Brain microvascular endothelial cell (primary cell): ENCODE data around the gene MACROD2.

Source experiments
- DNase-seq: peaks from one replicate; pipeline ENCODE4 v3.0.0-alpha.2; 2020
- H3K27ac ChIP-seq: fragments of 250-450 bp; sonication (Bioruptor Pico); 2 replicates; pipeline ENCODE4 v1.5.1; 2020; ENCODE audit warnings: mild to moderate bottlenecking, moderate library complexity
- H3K27me3 ChIP-seq: fragments of 250-450 bp; sonication (Bioruptor Pico); replicated peaks from 2 replicates; pipeline ENCODE4 v1.5.1; 2020; ENCODE audit warnings: mild to moderate bottlenecking
- H3K36me3 ChIP-seq: fragments of 250-450 bp; sonication (Bioruptor Pico); replicated peaks from 2 replicates; pipeline ENCODE4 v1.5.1; 2020; ENCODE audit warnings: mild to moderate bottlenecking
- H3K4me3 ChIP-seq: 2 replicates; pipeline ENCODE4 v1.5.1; 2011; ENCODE audit warnings: low read depth, mild to moderate bottlenecking, control low read depth, low read length, moderate library complexity
- in situ Hi-C: cut with HindIII; loops from 2 replicates; pipeline ENCODE4 v1.10.0; 2017; ENCODE audit warnings: low sequenced_read_pairs, low pct_ligation_motif_present
- TF ChIP-seq, protein P1 (sequence below): IDR thresholded peaks from 2 replicates; pipeline ENCODE4 v1.5.1; 2011; ENCODE audit warnings: low read depth, mild to moderate bottlenecking, moderate library complexity, low read length, control low read depth, inconsistent platforms; ENCODE audit errors: missing control alignments

The MACROD2 gene

DNA sequence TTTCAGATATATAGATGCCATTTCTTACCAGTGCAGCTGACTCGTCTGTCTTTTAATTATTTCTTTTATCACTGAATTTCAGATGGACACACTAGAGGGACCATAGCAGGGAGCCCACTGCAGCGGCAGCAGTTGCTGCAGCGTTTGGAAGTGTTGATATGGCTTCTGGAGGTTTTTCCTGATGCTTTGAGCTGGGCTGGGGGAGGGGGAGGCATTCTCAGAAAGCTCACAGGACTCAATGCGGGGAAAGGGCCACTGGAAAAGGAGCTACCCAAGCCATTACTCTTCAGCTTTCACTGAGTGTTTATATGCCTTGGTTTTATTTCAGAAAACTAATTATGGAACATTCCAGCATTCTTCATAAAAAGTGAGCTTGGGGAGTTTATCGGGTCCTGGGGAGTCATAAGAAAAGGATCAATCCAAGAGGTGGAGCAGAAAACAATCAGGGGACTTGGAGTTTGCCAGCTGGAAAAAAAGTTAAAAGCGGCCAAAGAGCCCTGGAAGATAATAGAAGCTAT, 1082.5 kb downstream of the MACROD2 start:
- TF ChIP-seq, protein P1, sequence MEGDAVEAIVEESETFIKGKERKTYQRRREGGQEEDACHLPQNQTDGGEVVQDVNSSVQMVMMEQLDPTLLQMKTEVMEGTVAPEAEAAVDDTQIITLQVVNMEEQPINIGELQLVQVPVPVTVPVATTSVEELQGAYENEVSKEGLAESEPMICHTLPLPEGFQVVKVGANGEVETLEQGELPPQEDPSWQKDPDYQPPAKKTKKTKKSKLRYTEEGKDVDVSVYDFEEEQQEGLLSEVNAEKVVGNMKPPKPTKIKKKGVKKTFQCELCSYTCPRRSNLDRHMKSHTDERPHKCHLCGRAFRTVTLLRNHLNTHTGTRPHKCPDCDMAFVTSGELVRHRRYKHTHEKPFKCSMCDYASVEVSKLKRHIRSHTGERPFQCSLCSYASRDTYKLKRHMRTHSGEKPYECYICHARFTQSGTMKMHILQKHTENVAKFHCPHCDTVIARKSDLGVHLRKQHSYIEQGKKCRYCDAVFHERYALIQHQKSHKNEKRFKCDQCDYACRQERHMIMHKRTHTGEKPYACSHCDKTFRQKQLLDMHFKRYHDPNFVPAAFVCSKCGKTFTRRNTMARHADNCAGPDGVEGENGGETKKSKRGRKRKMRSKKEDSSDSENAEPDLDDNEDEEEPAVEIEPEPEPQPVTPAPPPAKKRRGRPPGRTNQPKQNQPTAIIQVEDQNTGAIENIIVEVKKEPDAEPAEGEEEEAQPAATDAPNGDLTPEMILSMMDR: no peak

DNA sequence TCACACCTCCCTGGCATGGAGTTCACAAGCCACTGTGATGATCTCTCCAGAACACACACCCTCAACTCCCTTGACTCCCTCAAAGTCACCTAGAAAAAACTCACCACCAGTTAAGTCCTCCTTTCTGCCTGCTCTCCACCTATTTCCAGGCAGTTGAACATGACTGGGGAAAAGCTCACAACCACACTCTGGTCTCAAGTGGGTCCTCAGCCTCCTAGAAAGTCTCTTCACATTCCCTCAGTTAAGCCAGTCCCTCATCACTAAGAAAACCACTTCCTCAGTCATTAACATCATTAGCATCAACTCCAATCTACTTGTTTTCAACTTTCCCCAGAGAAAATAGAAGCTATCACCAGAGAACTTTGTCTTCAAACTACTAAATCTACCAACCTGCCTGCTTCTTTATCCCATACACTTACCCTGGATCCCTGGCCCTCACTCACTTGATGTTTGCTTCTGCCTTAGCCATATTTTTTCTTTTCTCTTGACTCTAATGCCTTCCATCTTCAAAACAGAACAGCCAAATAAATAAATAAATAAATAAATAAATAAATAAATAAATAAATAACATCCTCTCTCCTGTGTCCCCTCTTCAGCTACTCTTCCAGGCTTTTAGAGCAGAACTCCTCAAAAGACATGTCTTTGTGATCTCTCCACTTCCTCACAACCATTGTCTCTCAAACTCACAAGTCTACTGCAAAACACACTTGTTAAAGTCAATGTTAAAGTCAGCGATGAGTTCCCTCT, 1084.5 kb downstream of the MACROD2 start:
- H3K36me3 ChIP-seq: no peaks in the 10 kb centered on the region
- no peak overlapping the region for H3K4me3 ChIP-seq
- in situ Hi-C loops: no loop called here
- no peaks in the 10 kb centered on the region for H3K27me3 ChIP-seq
- TF ChIP-seq, protein P1: no peak
- H3K27ac ChIP-seq: no peak overlapping the region
- DNase-seq: no peak

More for the DNA sequence above, 1082.5 kb downstream of the MACROD2 start:
- H3K36me3 ChIP-seq: no peaks in the 10 kb centered on the region
- H3K4me3 ChIP-seq: no peak overlapping the region
- DNase-seq: no peak
- in situ Hi-C loops: no loop called here
- no peak overlapping the region for H3K27ac ChIP-seq
- H3K27me3 ChIP-seq: no peaks in the 10 kb centered on the region

GRCh38 chr20:15081261-15081660, 1085.9 kb downstream of the MACROD2 start:
- no peak overlapping the region for H3K27ac ChIP-seq
- no peak for DNase-seq
- in situ Hi-C loops: no loop called here
- H3K27me3 ChIP-seq: no peaks in the 10 kb centered on the region
- no peaks in the 10 kb centered on the region for H3K36me3 ChIP-seq
- TF ChIP-seq, protein P1: no peak
- H3K4me3 ChIP-seq: no peak overlapping the region

GRCh38 chr20:15091421-15092037, 1096.2 kb downstream of the MACROD2 start:
- Histone ChIP-seq H3K27ac (no peak overlapping the region), H3K36me3 (no peaks in the 10 kb centered on the region), H3K4me3 (no peak overlapping the region), H3K27me3 (no peaks in the 10 kb centered on the region)
- DNase-seq: no peak
- TF ChIP-seq, protein P1: no peak
- in situ Hi-C loops: no loop called here

GRCh38 chr20:15098351-15098750, 1103.0 kb downstream of the MACROD2 start:
- TF ChIP-seq, protein P1: no peak
- in situ Hi-C loops: no loop called here
- no peaks in the 10 kb centered on the region for H3K27me3 ChIP-seq
- no peak overlapping the region for H3K4me3 ChIP-seq
- DNase-seq: no peak
- no peak overlapping the region for H3K27ac ChIP-seq
- H3K36me3 ChIP-seq: no peaks in the 10 kb centered on the region

DNA sequence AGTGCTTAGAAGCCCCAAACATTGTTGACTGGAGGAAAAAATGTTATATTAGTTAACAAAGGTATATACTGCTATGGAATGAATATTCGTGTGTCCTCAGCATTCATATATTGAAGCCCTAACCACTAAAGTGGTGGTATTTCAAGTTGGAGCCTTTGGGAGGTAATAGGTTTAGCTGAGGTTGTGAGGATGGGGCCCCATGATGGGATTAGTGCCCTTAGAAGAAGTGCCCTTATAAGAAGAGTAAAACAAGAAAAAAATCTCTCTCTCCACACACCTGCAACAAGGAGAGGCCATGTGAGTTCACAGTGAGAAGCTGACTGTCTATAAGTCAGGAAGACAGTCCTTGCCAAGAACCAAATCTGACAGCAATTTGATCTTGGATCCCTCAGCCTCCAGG, 1103.8 kb downstream of the MACROD2 start:
- TF ChIP-seq, protein P1: no peak
- no peak overlapping the region for H3K4me3 ChIP-seq
- H3K27ac ChIP-seq: no peak overlapping the region
- no peaks in the 10 kb centered on the region for H3K36me3 ChIP-seq
- in situ Hi-C loops: no loop called here
- H3K27me3 ChIP-seq: no peaks in the 10 kb centered on the region
- DNase-seq: no peak
